Rectal smooth muscle tissue (tissue), 1 donor: ENCODE data around the gene CCDC15.
A peak's percentile ranks its signal among the peaks of the same experiment; 100 is the strongest.
"Not testable (repeated sequence)": the region's sequence is repeated elsewhere in the genome, so short reads cannot be mapped to it uniquely, and the experiment has no call there.

Experiments used
- H3K27ac ChIP-seq: one replicate; pipeline ENCODE4 v1.7.0; 2013; ENCODE audit warnings: low read depth, low read length, inconsistent platforms
- H3K27me3 ChIP-seq: one replicate; pipeline ENCODE4 v1.7.0; 2013; ENCODE audit warnings: low read length; ENCODE audit not compliant: control insufficient read depth, insufficient read depth
- H3K36me3 ChIP-seq: one replicate; pipeline ENCODE4 v1.7.0; 2013; ENCODE audit warnings: low read length; ENCODE audit not compliant: control insufficient read depth, insufficient read depth
- H3K4me1 ChIP-seq: one replicate; pipeline ENCODE4 v1.7.0; 2013; ENCODE audit warnings: low read length; ENCODE audit not compliant: control insufficient read depth, insufficient read depth
- H3K4me3 ChIP-seq: one replicate; pipeline ENCODE4 v1.7.0; 2013; ENCODE audit warnings: low read length
- H3K9ac ChIP-seq: one replicate; pipeline ENCODE4 v1.7.0; 2013; ENCODE audit warnings: low read length

CCDC15 gene

GRCh38 chr11:125029431-125029830 lies 75.4 kb downstream of the CCDC15 start:
- H3K4me1 ChIP-seq, H3K27ac ChIP-seq, H3K9ac ChIP-seq, H3K27me3 ChIP-seq, H3K36me3 ChIP-seq, H3K4me3 ChIP-seq: not testable (repeated sequence)

- Histone ChIP-seq H3K9ac (no peak overlapping the region), H3K36me3 (no peaks in the 10 kb centered on the region), H3K27me3 (no peaks in the 10 kb centered on the region), H3K4me1 (no peaks in the 10 kb centered on the region), H3K4me3 (no peak overlapping the region), H3K27ac (no peak overlapping the region)
Measured at GRCh38 chr11:125036933-125037332, 82.9 kb downstream of the CCDC15 start.

- Histone ChIP-seq H3K27me3 (no peaks in the 10 kb centered on the region), H3K9ac (no peak overlapping the region), H3K36me3 (no peaks in the 10 kb centered on the region), H3K4me3 (no peak overlapping the region), H3K4me1 (no peaks in the 10 kb centered on the region), H3K27ac (no peak overlapping the region)
Measured at GRCh38 chr11:125049164-125049792, 95.3 kb downstream of the CCDC15 start.

- no peak overlapping the region for H3K27ac ChIP-seq
- no peaks in the 10 kb centered on the region for H3K36me3 ChIP-seq
- no peaks in the 10 kb centered on the region for H3K27me3 ChIP-seq
- H3K9ac ChIP-seq: no peak overlapping the region
- no peak overlapping the region for H3K4me3 ChIP-seq
- H3K4me1 ChIP-seq: no peaks in the 10 kb centered on the region
Measured at GRCh38 chr11:125052047-125052446, 98.0 kb downstream of the CCDC15 start.

- Histone ChIP-seq H3K4me1 (no peaks in the 10 kb centered on the region), H3K36me3 (no peaks in the 10 kb centered on the region), H3K27ac (no peak overlapping the region), H3K4me3 (no peak overlapping the region), H3K27me3 (no peaks in the 10 kb centered on the region), H3K9ac (no peak overlapping the region)
Measured at GRCh38 chr11:125053167-125053566, 99.2 kb downstream of the CCDC15 start.

- no peak overlapping the region for H3K27ac ChIP-seq
- no peaks in the 10 kb centered on the region for H3K27me3 ChIP-seq
- H3K4me3 ChIP-seq: no peak overlapping the region
- H3K36me3 ChIP-seq: no peaks in the 10 kb centered on the region
- no peaks in the 10 kb centered on the region for H3K4me1 ChIP-seq
- H3K9ac ChIP-seq: no peak overlapping the region
Measured at GRCh38 chr11:125055107-125055715, 101.2 kb downstream of the CCDC15 start.

GRCh38 chr11:125056111-125056510 lies 102.1 kb downstream of the CCDC15 start:
- not testable (repeated sequence) for H3K4me3 ChIP-seq, H3K27me3 ChIP-seq, H3K27ac ChIP-seq, H3K36me3 ChIP-seq, H3K4me1 ChIP-seq, H3K9ac ChIP-seq

GRCh38 chr11:125056931-125057692 lies 103.1 kb downstream of the CCDC15 start:
- no peaks in the 10 kb centered on the region for H3K27me3 ChIP-seq
- H3K27ac ChIP-seq: no peak overlapping the region
- no peaks in the 10 kb centered on the region for H3K36me3 ChIP-seq

GRCh38 chr11:125057693-125058016 lies 103.7 kb downstream of the CCDC15 start:
- H3K4me1 ChIP-seq: no peaks in the 10 kb centered on the region
- H3K27ac ChIP-seq: no peak overlapping the region
- no peak overlapping the region for H3K9ac ChIP-seq
- H3K4me3 ChIP-seq: no peak overlapping the region
- no peaks in the 10 kb centered on the region for H3K27me3 ChIP-seq
- H3K36me3 ChIP-seq: no peaks in the 10 kb centered on the region

More at GRCh38 chr11:125056931-125057692, 103.1 kb downstream of the CCDC15 start:
- Histone ChIP-seq H3K4me1 (no peaks in the 10 kb centered on the region), H3K9ac (no peak overlapping the region), H3K4me3 (no peak overlapping the region)

- peaks cover 3% of the 10 kb centered on the region for H3K4me1 ChIP-seq
- no peaks in the 10 kb centered on the region for H3K27me3 ChIP-seq
- no peak overlapping the region for H3K27ac ChIP-seq
- H3K36me3 ChIP-seq: no peaks in the 10 kb centered on the region
- no peak overlapping the region for H3K4me3 ChIP-seq
- no peak overlapping the region for H3K9ac ChIP-seq
Measured at GRCh38 chr11:125061281-125061680, 107.3 kb downstream of the CCDC15 start.

- no peaks in the 10 kb centered on the region for H3K36me3 ChIP-seq
- peaks cover 3% of the 10 kb centered on the region for H3K4me1 ChIP-seq
- H3K4me3 ChIP-seq: peak overlapping the region; percentile 68
- no peak overlapping the region for H3K27ac ChIP-seq
- no peaks in the 10 kb centered on the region for H3K27me3 ChIP-seq
- H3K9ac ChIP-seq: no peak overlapping the region
Measured at GRCh38 chr11:125062218-125062930, 108.4 kb downstream of the CCDC15 start.

GRCh38 chr11:125062931-125063428 lies 109.0 kb downstream of the CCDC15 start, which contains the start of gene SLC37A2:
TSS of gene SLC37A2 (plus strand) at chr11:125063305. CDS start at chr11:125063368, 63 bp downstream.
- H3K27me3 ChIP-seq: no peaks in the 10 kb centered on the region
- H3K9ac ChIP-seq: no peak within 1 kb of the TSS
- no peak within 1 kb of the TSS for H3K27ac ChIP-seq
- peak within 1 kb of the TSS; percentile 68 for H3K4me3 ChIP-seq
- H3K4me1 ChIP-seq: peaks cover 3% of the 10 kb centered on the region
- no peaks in the 10 kb centered on the region for H3K36me3 ChIP-seq
